NOMO-1 treated with dmso at 0.1 percent for 144 hours (cell line): Measurements from ENCODE around the gene PDE5A.

Source experiments
- DNase-seq: peaks from one replicate; lab custom pipeline; 2025; ENCODE audit not compliant: unreplicated experiment; lab: John Stamatoyannopoulos, UW

PDE5A gene

DNA sequence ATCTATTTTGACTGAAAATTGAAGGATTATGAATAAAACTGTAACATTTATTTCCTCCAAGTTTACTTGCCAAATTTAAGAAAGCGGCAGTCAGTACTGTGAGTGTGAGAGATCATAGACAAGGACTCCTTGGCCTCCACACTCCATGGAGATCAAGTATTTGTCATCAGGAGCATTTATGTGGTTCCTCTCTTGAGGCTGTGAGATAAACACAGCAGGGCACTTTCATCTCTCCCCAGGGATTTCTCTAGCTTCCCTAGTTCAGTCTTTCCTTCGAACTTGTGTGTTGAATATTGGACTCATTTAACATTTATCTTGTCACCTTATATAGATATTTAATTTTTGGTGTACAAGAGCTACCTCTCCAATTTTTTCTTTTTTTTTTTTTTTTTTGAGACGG lies 40.8 kb downstream of the PDE5A start:
- DNase-seq, result no peak

DNA sequence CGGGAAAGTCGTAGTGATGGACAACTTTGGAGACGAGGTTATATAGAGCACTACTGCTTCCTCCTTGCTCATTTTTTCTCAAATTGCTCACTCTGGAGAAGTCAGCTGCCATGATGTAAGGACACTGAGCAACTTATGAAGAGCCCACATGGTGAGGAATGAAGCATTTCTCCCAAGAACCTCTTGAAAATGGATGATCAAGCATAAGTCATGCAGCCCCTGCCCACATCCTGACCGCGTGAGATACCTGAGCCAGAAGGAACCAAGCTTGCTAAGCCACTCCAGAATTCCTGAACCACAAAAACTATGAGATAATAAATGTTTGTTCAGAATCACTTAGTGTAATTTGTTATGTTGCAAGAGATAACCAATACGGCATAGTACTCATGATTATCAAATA lies 42.8 kb downstream of the PDE5A start:
- DNase-seq, result no peak

DNA sequence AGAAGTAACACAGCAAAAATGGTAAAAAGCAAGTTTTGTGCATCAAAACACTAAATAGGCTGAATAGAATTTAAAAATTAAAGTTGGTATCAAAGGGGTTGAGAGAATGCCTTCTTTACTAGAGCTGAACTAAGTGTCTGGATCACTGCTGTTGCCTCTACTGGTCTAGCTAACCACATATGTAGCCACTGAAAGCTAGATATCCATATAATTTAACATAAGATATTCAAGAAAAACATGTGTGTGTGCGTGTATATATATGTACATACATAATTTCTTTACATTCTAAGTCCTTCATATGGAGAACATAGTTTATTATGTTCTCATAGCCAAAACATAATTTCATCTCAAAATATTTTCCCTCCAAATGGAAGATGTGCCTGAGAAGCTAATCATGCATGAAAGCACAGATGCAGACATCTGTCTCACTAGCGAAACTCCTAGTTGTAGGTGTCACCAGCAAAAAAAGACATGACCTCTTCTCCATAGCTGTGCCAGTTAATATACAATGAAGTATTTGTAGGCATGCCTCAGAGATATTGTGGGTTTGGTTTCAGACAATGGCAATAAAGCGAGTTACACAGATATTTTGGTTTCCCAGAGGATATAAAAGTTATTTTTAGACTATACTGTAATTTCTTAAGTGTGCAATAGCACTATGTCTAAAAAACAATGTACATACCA lies 47.3 kb downstream of the PDE5A start:
- no peak for DNase-seq

DNA sequence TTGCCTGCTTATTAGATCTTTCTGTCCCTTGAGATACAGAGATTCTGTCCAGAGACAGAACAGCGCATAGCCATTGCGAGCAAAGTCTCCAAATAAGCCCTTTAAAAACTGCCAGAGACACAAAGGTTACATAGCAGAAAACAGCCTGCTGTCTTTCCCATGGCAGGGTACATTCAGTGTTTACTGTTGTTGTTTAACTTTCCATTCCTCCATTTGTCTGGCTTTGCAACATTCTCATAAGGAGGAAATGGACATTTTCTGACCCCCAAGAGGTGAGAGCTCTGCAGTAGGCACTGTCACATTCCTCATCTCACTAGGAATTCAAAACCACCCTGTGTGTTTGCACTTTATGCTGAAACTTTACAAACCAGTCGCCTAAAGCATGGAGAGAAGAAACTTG lies 48.3 kb downstream of the PDE5A start:
- DNase-seq, result no peak

DNA sequence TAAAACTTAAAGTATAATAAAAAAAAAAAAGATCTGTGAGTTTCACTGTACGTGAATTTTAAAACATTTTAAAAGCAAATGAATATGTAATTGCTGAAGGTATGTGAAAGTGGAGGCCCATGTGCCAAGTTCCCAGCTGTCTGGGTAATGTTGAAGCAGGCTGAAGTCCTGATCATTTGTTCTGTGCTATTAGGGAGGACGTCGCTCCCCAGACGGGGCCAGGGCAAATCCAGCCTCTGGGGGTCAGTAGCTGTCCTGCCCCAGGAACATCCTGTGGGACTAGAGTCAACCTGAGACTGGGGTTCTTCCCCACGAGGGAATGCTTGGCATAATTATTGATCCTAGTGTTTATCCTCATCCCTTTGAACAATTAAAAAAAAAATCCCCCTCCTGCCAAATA lies 48.8 kb downstream of the PDE5A start:
- DNase-seq, result no peak

GRCh38 chr4:119570401-119570800 lies 58.2 kb downstream of the PDE5A start:
- DNase-seq, result no peak

DNA sequence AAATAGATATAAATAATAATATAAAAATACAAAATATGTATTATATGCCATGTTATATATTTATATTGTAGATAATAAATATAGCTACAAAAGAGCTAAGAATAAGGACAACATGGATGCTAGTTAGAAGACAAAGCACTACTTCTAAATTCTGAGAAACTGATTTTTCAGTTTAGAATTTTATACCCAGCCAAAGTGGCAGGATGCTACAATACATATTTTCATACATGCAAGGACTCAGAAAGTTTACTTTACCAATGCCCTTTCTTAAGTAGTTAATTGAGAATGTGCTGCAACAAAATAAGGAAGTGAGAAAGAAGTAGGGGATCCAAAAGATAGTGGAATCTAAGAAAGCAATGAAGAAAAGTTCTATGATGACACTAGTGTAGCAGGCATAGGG lies 64.5 kb downstream of the PDE5A start:
- no peak for DNase-seq

DNA sequence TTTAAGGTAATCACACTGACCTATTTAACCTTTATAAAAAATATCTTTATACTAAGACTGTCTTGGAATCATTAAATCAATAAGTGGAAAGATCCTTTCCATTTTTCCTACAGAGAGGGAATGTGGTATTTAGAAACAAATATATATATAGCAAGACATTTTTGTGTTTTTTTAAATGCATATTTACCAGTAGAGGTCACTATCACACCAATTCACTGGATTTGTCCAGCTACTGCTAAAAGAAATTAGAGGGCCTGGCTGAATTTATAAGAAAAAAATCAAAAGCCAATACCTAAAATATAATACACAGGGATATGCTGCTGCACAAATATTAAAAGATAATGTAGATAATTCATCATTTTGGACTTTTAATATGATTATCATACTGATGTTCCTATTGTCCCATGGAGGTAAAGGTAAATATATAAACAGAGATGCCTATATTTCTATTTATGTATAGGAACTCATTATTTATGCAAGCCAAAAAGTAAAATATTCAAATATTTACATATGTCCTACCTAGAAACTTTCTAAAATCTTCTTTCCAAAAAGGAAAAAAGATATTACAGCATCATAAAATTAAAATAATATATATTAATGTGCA lies 69.5 kb downstream of the PDE5A start:
- no peak for DNase-seq

DNA sequence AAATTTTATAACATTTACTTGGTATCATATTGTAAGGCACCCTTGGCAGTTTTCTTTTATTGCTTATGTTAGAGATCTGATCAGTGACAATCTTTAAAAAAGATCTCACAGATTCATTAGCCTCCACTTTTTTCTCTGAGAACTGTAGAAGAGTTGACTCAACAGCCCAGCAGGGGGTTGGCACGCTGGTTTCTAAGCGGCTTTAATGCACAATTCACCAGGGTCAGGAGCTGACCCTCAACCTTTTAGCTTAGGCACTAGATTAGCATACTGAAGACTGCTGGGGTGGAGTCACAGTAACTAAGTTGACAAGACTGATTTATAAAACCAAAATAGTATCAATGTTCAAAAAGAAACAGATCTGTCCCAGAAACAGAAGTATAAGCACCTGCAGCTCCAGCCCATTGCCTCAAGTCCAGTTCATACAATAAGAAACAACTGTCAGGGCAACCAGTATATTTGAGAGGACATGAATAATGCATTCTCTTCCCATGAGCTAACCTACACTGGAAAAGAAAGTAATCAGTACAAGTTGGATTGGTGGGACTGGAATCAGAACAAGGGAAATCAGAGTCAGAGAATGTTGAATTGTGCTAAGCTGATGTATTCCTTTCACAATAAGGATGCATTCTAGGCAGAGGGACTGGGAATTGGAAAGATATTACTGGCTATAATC lies 77.6 kb downstream of the PDE5A start:
- no peak for DNase-seq

DNA sequence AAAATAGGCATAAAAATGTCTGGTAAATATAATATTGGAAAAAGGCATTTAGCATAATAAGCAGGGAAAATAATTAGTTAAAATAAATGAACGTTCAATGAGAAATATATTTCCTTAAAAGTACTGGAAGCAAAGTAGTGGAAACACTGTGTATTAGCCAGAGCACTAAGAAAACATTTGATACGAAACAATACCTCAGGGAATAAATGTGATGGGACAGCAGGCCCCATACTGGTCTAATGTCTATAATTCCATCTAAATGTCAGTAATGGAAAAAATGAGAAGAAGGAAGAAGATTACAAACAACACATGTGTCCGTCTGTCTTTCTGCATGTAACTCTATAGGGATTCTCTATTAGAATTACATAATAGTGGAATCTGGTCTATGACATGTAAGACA lies 79.0 kb downstream of the PDE5A start:
- no peak for DNase-seq

GRCh38 chr4:119543779-119544178 lies 84.8 kb downstream of the PDE5A start:
- DNase-seq, result no peak

DNA sequence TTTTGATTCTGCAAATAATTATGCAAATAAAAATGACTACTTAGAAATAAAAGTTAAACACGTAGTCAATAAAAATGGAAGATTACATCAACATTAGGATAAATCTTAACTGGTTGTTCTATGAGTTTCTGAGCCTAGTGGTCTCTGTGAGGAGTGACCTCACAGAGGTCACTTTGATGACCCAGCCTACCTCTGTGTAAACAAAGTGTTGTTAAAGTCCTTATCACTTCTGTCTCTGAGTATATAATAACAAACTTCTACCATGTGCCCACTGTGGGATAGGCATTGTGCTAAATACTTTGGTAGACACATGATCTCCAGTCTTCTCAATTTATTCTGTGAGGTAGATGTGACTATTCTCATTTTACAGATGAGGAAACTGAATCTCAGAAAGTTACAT lies 85.4 kb downstream of the PDE5A start:
- no peak for DNase-seq

DNA sequence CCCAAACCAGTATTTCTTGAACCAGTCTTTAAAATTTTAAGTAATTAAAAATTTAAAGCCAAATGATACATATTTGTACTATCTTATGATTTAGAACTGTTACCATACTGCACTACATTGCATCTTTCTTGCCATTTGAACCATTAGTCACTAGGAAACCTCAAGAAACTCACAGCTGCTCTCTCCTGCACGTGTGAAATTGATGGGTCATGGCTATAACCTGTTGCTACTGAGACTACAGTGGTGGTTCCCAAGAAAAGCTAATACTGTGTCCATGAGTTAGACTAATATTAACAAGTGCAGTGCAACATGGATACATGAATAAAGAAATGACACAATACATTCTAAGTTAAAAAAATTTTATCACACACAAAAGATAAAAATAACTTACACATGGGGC lies 88.4 kb downstream of the PDE5A start:
- DNase-seq, result no peak

DNA sequence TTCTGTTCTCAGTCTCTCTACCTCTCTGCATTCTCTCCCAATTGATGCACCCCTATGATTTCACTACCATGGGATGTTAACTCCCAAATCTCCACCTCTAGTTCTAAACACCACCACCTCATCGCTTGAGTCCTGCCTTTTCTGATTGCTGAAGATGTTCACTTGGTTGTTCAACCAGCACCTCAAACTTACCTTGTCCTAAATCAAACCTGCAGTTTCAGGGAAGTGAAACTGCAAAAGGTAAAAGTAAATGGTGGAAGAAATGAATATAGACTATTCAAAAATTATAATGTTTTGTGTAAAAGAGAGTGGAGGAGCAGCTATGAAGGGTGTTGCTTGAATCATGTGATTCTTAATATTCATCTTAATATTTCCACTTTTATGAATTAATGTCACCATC lies 91.0 kb downstream of the PDE5A start:
- no peak for DNase-seq

DNA sequence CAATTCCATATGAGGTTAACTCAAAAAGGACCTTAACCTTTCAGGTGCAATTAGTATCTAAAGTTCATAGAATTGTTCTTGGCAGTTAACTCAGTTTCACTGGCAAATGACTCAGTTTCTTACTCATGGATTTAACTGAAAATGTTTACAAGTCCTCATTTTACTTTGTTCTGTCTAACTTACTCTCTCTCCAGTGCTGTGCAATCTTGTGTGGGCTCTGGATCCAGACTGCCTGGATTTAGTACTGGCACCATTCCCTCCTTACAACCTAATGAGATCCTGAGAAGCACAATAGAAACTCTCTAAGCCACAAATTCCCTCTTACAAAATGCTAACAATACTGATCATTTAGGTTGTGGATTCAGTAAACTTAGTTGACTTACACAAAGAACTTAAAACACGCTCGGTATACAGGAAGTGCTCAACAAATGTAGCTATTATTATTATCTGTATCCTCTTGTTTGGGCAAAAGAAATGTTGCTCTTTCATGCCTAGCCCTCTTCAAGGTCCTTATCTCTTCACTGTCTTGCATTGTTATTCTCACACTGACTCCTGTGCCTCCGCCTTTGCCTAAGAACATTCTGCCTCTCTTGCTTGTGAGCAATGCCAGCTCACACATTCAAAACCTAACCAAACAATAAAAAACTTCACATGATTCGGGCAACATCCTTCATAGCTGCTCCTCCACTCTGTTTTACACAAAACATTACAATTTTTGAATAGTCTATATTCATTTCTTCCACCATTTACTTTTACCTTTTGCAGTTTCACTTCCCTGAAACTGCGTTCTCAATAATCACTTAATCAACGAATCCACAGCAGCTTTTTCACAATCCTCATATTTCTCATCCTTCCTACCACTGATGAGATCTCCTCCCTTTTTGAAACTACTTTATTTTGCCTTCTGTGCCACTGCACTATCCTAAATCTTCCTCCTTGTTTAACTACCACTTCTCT lies 91.8 kb downstream of the PDE5A start:
- DNase-seq, result no peak

- DNase-seq, result no peak
Observed at GRCh38 chr4:119532319-119532718, 96.3 kb downstream of the PDE5A start.

GRCh38 chr4:119529788-119530187 lies 98.8 kb downstream of the PDE5A start:
- DNase-seq, result no peak

DNA sequence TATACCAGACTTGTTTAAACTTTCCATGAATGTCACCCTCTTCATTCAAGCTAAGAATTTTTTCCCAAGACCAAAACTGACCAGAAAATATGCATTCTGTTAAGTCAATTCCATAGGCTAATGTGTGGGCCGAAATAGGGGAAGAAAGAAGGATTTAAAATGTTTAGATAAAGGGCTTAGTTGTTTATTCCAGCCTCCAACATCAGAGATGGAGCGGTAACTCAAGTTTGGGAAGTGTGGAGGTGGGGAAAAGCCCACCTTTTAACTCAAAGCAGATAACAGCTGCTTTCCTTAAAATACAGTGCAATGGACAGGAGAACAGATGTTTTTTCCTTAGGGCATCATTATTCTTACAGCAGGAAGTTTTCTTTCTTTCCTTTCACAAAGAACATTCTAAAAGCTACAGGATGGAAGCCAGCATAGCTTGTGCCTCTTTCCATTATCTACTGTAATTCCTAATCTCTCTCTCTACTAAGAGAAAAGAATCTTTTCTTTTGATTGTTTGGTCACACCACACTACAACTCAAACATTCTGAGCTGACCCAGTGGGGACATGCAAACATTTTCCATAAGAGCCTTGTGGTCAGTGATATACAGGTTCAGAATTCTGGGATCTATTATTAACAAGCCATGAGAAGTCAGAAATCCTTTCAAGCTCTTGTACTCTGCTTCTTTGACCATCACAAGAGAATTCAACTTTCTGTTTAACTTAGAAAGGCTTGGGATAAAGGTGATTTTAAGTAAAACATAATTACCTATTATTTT lies 101.6 kb downstream of the PDE5A start:
- DNase-seq, result no peak

GRCh38 chr4:119525771-119526712 lies 102.6 kb downstream of the PDE5A start:
- no peak for DNase-seq
